Measurements from ENCODE around the gene ORAI3. TPM values are rescaled to one million over a fixed set of nuclear protein-coding genes. Genes with fewer than 3 reads are reported as not detected.

The ORAI3 gene
- total and polyA plus RNA-seq, 2 of the 13 experiments (the other 11 are each of a cell fraction or from before 2014, with no cell fraction given): 11.4 to 32.0 TPM

DNA sequence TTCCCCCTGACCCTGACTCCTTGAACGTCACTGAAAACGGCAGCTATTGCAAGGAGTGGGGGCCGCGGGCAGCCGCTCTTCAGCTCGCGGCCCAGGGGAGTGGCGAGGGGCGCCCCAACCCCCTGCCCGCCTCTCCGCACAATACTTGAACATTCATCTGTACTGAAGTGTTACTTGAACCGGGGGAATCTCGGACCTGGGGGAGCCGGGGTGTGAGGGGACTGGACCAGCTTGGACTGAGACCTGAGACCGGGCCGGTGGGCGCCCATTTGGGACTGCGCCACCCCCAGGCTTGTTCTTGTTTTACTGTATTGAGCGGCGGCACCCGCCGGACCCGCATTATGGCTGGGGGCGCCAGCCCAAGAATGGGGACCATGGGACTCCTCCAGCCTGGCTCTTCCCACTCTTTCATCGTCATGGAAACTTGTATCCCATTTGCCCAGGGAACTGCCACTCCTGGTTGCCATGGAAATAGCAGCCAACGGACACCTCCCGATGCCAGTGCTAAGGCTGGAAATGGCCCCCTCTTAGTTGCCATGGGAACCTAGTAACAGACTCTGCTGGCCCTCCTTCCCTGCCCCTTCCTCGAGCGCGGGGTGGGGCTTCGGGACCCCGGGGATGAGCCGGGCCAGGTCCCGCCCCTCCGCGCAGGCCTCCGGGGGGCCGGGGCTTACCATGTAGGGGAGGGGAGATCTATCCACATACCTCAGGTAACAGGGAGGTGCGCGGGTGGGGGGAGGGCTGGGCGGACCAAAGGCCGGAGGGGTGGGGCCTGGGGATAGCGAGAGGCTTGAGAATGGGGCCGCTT lies 805 bp upstream of the ORAI3 start (continued):
- TF ChIP-seq ZNF558 (CRISPR knock-in tag; IDR thresholded peaks at IDR 0.05; ENCODE audit: borderline replicate concordance): no peak
- no peak for TF ChIP-seq ZNF782 (CRISPR knock-in tag; IDR thresholded peaks at IDR 0.05; ENCODE audit: borderline replicate concordance)
- peak; percentile 36; the same call in 1 of the 2 replicates for TF ChIP-seq ZBTB38 (CRISPR knock-in tag; IDR thresholded peaks at IDR 0.05)
- TF ChIP-seq, protein P1, sequence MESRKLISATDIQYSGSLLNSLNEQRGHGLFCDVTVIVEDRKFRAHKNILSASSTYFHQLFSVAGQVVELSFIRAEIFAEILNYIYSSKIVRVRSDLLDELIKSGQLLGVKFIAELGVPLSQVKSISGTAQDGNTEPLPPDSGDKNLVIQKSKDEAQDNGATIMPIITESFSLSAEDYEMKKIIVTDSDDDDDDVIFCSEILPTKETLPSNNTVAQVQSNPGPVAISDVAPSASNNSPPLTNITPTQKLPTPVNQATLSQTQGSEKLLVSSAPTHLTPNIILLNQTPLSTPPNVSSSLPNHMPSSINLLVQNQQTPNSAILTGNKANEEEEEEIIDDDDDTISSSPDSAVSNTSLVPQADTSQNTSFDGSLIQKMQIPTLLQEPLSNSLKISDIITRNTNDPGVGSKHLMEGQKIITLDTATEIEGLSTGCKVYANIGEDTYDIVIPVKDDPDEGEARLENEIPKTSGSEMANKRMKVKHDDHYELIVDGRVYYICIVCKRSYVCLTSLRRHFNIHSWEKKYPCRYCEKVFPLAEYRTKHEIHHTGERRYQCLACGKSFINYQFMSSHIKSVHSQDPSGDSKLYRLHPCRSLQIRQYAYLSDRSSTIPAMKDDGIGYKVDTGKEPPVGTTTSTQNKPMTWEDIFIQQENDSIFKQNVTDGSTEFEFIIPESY (CRISPR knock-in tag; IDR thresholded peaks at IDR 0.05): peak; percentile 67; the same call in 1 of the 2 replicates
- peak; percentile 23; the same call in 1 of the 2 replicates for TF ChIP-seq ZHX1 (CRISPR knock-in tag; IDR thresholded peaks at IDR 0.05; ENCODE audit: low read depth)
- TF ChIP-seq MAZ (IDR thresholded peaks at IDR 0.05; ENCODE audit: borderline replicate concordance, low read depth, low read length): no peak
- TF ChIP-seq MAZ (CRISPR knock-in tag; IDR thresholded peaks at IDR 0.05; ENCODE audit: low read depth): peak; percentile 0; the same call in 1 of the 2 replicates
- TF ChIP-seq DZIP1 (CRISPR knock-in tag; IDR thresholded peaks at IDR 0.05): no peak
- TF ChIP-seq ARID5B (CRISPR knock-in tag; IDR thresholded peaks at IDR 0.05): no peak
- no peak for TF ChIP-seq ZNF550 (CRISPR knock-in tag; IDR thresholded peaks at IDR 0.05; ENCODE audit: borderline replicate concordance)
- no peak for TF ChIP-seq ZNF761 (CRISPR knock-in tag; conservative IDR thresholded peaks at IDR 0.05)
- no peak for TF ChIP-seq CREM (IDR thresholded peaks at IDR 0.05)
- no peak for TF ChIP-seq CREM (CRISPR knock-in tag; IDR thresholded peaks at IDR 0.05)
- no peak for TF ChIP-seq ZNF124 (CRISPR knock-in tag; IDR thresholded peaks at IDR 0.05)
- no peak for TF ChIP-seq HES4 (CRISPR knock-in tag; IDR thresholded peaks at IDR 0.05; ENCODE audit: borderline replicate concordance)
- TF ChIP-seq, protein P2, sequence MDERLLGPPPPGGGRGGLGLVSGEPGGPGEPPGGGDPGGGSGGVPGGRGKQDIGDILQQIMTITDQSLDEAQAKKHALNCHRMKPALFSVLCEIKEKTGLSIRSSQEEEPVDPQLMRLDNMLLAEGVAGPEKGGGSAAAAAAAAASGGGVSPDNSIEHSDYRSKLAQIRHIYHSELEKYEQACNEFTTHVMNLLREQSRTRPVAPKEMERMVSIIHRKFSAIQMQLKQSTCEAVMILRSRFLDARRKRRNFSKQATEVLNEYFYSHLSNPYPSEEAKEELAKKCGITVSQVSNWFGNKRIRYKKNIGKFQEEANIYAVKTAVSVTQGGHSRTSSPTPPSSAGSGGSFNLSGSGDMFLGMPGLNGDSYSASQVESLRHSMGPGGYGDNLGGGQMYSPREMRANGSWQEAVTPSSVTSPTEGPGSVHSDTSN (CRISPR knock-in tag; IDR thresholded peaks at IDR 0.05): peak; percentile 92
